Daoy (cell line): Measurements from ENCODE around the gene SACS. TPM values are rescaled to one million over a fixed set of nuclear protein-coding genes. Genes with fewer than 3 reads are reported as not detected.

Source experiments
- DNase-seq: peaks from one replicate; pipeline ENCODE4 v3.0.0-alpha.2; 2015; ENCODE audit warnings: low read depth
- total RNA-seq: library from RNA; depleted of rRNA; stranded (reverse); fragments of >200 nt; shearing (Covaris generic); gene quantifications from 2 replicates; pipeline ENCODE4 v1.2.3, GENCODE V29; 2014

Gene SACS
- total RNA-seq, 1 experiment from 2014 or later, result 52.7 TPM

- DNase-seq, result no peak
These were observed 23.1 kb upstream of the SACS start for GRCh38 chr13:23456437-23457210.

- DNase-seq, result no peak
These were observed 22.1 kb upstream of the SACS start for GRCh38 chr13:23455401-23456185.

GRCh38 chr13:23453132-23453531, 19.6 kb upstream of the SACS start:
- no peak for DNase-seq

- no peak for DNase-seq
These were observed 17.0 kb upstream of the SACS start for GRCh38 chr13:23450340-23451046.

- DNase-seq, result no peak
These were observed 16.1 kb upstream of the SACS start for GRCh38 chr13:23449398-23450162.

- DNase-seq, result no peak
These were observed 14.4 kb upstream of the SACS start for GRCh38 chr13:23447927-23448326.

GRCh38 chr13:23445794-23446193, 12.3 kb upstream of the SACS start:
- peak; percentile 2 for DNase-seq

GRCh38 chr13:23443878-23444277, 10.4 kb upstream of the SACS start:
- no peak for DNase-seq

- DNase-seq, result no peak
These were observed 9.6 kb upstream of the SACS start for GRCh38 chr13:23443110-23443509.

GRCh38 chr13:23440821-23441618, 7.5 kb upstream of the SACS start:
- DNase-seq, result peak; percentile 70

- DNase-seq, result peak; percentile 5
These were observed 6.8 kb upstream of the SACS start for GRCh38 chr13:23440324-23440723.

- DNase-seq, result no peak
These were observed 4.4 kb upstream of the SACS start for GRCh38 chr13:23437916-23438315.

- DNase-seq, result no peak
These were observed 3.2 kb upstream of the SACS start for GRCh38 chr13:23436680-23437079.

- no peak for DNase-seq
These were observed 989 bp upstream of the SACS start for GRCh38 chr13:23434491-23434890.

GRCh38 chr13:23432626-23433025, 876 bp downstream of the SACS start:
- no peak for DNase-seq

- DNase-seq, result no peak
These were observed 2.8 kb downstream of the SACS start for GRCh38 chr13:23430664-23431063.

- DNase-seq, result peak; percentile 30
These were observed 5.5 kb downstream of the SACS start for GRCh38 chr13:23427881-23428528.

- peak; percentile 82 for DNase-seq
These were observed 6.1 kb downstream of the SACS start for GRCh38 chr13:23427342-23427843.

GRCh38 chr13:23421596-23421995, 11.9 kb downstream of the SACS start:
- DNase-seq, result no peak
